ENCODE data around the gene LAMB4.

GRCh38 chr7:108033776-108034497 lies 96.2 kb downstream of the LAMB4 start:
- TF ChIP-seq CTCF (IDR thresholded peaks at IDR 0.05; ENCODE audit: control extremely low read depth in 1 of 3, insufficient read depth in 1 of 3, low read depth in 1 of 3, low read length in 3 of 3) (no peak), RNF2 (IDR thresholded peaks at IDR 0.05; ENCODE audit: borderline replicate concordance, low read depth, low read length, missing control alignments, poor library complexity, severe bottlenecking) (no peak), MAFK (IDR thresholded peaks at IDR 0.05; ENCODE audit: low read depth, low read length) (no peak), POLR2A (IDR thresholded peaks at IDR 0.05; ENCODE audit: control extremely low read depth in 1 of 2, low read depth in 2 of 2, low read length in 2 of 2) (no peak), FOSL1 (IDR thresholded peaks at IDR 0.05; ENCODE audit: insufficient read depth, low read depth, low read length) (no peak), GABPA (IDR thresholded peaks at IDR 0.05; ENCODE audit: borderline replicate concordance, insufficient read depth, low read length) (no peak), ZNF274 (IDR thresholded peaks at IDR 0.05; ENCODE audit: borderline replicate concordance, extremely low read depth, low read length) (no peak), NANOG (IDR thresholded peaks at IDR 0.05; ENCODE audit: insufficient read depth, low read depth, low read length, poor library complexity, severe bottlenecking) (no peak), CBX5 (IDR thresholded peaks at IDR 0.05; ENCODE audit: low read depth, low read length) (no peak), PHF8 (conservative IDR thresholded peaks at IDR 0.05; ENCODE audit: low read depth, low read length) (no peak), EZH2 (IDR thresholded peaks at IDR 0.05; ENCODE audit: low read depth, low read length, severe bottlenecking) (no peak), CREB1 (IDR thresholded peaks at IDR 0.05) (no peak), MAX (IDR thresholded peaks at IDR 0.05) (no peak)

Measured in H1 (cell line).